ENCODE results near the gene TRMO. TPM values are rescaled to one million over a fixed set of nuclear protein-coding genes. Genes with fewer than 3 reads are reported as not detected.

Gene TRMO
- total RNA-seq, 1 donor from 2014 or later = 18.3 TPM

- no peaks in the 10 kb centered on the region for H3K9me3 ChIP-seq (ENCODE audit: control insufficient read depth in 3 of 3, low read length in 3 of 3)
- peaks cover 78 to 88% (median 87%) of the 10 kb centered on the region in 3 donors for H3K27me3 ChIP-seq (ENCODE audit: control insufficient read depth in 3 of 3, insufficient read depth in 3 of 3, low read length in 3 of 3)
- H3K4me1 ChIP-seq (ENCODE audit: control insufficient read depth in 3 of 3, insufficient read depth in 3 of 3, low read length in 3 of 3) = peaks cover 3 to 11% (median 6%) of the 10 kb centered on the region in 3 donors
- no peak overlapping the region for H3K9ac ChIP-seq (ENCODE audit: low read depth in 1 of 3, low read length in 3 of 3)
- peak overlapping the region in 1 of 3 donors; percentile 7 for H3K4me3 ChIP-seq (ENCODE audit: low read length in 3 of 3)
- H3K27ac ChIP-seq (ENCODE audit: low read depth, low read length) = no peak overlapping the region
- H3K36me3 ChIP-seq (ENCODE audit: control insufficient read depth in 3 of 3, insufficient read depth in 3 of 3, low read length in 3 of 3) = no peaks in the 10 kb centered on the region
Observed at GRCh38 chr9:97857606-97858392, 64.5 kb downstream of the TRMO start.

GRCh38 chr9:97856857-97857605 lies 65.3 kb downstream of the TRMO start:
- no peaks in the 10 kb centered on the region for H3K9me3 ChIP-seq (ENCODE audit: control insufficient read depth in 3 of 3, low read length in 3 of 3)
- H3K27ac ChIP-seq (ENCODE audit: low read depth, low read length) = no peak overlapping the region
- H3K4me3 ChIP-seq (ENCODE audit: low read length in 3 of 3) = no peak overlapping the region
- no peak overlapping the region for H3K9ac ChIP-seq (ENCODE audit: low read depth in 1 of 3, low read length in 3 of 3)
- no peaks in the 10 kb centered on the region for H3K36me3 ChIP-seq (ENCODE audit: control insufficient read depth in 3 of 3, insufficient read depth in 3 of 3, low read length in 3 of 3)
- peaks cover 7 to 13% (median 12%) of the 10 kb centered on the region in 3 donors for H3K4me1 ChIP-seq (ENCODE audit: control insufficient read depth in 3 of 3, insufficient read depth in 3 of 3, low read length in 3 of 3)
- H3K27me3 ChIP-seq (ENCODE audit: control insufficient read depth in 3 of 3, insufficient read depth in 3 of 3, low read length in 3 of 3) = peaks cover 84 to 95% (median 93%) of the 10 kb centered on the region in 3 donors

GRCh38 chr9:97855899-97856298 lies 66.4 kb downstream of the TRMO start:
- H3K27ac ChIP-seq (ENCODE audit: low read depth, low read length) = no peak overlapping the region
- H3K9ac ChIP-seq (ENCODE audit: low read depth in 1 of 3, low read length in 3 of 3) = no peak overlapping the region
- H3K9me3 ChIP-seq (ENCODE audit: control insufficient read depth in 3 of 3, low read length in 3 of 3) = no peaks in the 10 kb centered on the region
- no peak overlapping the region for H3K4me3 ChIP-seq (ENCODE audit: low read length in 3 of 3)
- peaks cover 86 to 99% (median 95%) of the 10 kb centered on the region in 3 donors for H3K27me3 ChIP-seq (ENCODE audit: control insufficient read depth in 3 of 3, insufficient read depth in 3 of 3, low read length in 3 of 3)
- no peaks in the 10 kb centered on the region for H3K36me3 ChIP-seq (ENCODE audit: control insufficient read depth in 3 of 3, insufficient read depth in 3 of 3, low read length in 3 of 3)
- peaks cover 10 to 16% (median 12%) of the 10 kb centered on the region in 3 donors for H3K4me1 ChIP-seq (ENCODE audit: control insufficient read depth in 3 of 3, insufficient read depth in 3 of 3, low read length in 3 of 3)

GRCh38 chr9:97855486-97855875 lies 66.8 kb downstream of the TRMO start:
- H3K36me3 ChIP-seq (ENCODE audit: control insufficient read depth in 3 of 3, insufficient read depth in 3 of 3, low read length in 3 of 3) = no peaks in the 10 kb centered on the region
- no peak overlapping the region for H3K9ac ChIP-seq (ENCODE audit: low read depth in 1 of 3, low read length in 3 of 3)
- peaks cover 10 to 16% (median 12%) of the 10 kb centered on the region in 3 donors for H3K4me1 ChIP-seq (ENCODE audit: control insufficient read depth in 3 of 3, insufficient read depth in 3 of 3, low read length in 3 of 3)
- H3K27me3 ChIP-seq (ENCODE audit: control insufficient read depth in 3 of 3, insufficient read depth in 3 of 3, low read length in 3 of 3) = peaks cover 86 to 98% (median 94%) of the 10 kb centered on the region in 3 donors
- H3K9me3 ChIP-seq (ENCODE audit: control insufficient read depth in 3 of 3, low read length in 3 of 3) = no peaks in the 10 kb centered on the region
- no peak overlapping the region for H3K27ac ChIP-seq (ENCODE audit: low read depth, low read length)
- H3K4me3 ChIP-seq (ENCODE audit: low read length in 3 of 3) = no peak overlapping the region

- H3K9me3 ChIP-seq (ENCODE audit: control insufficient read depth in 3 of 3, low read length in 3 of 3) = no peaks in the 10 kb centered on the region
- H3K27ac ChIP-seq (ENCODE audit: low read depth, low read length) = no peak overlapping the region
- H3K27me3 ChIP-seq (ENCODE audit: control insufficient read depth in 3 of 3, insufficient read depth in 3 of 3, low read length in 3 of 3) = peaks cover 86 to 98% (median 93%) of the 10 kb centered on the region in 3 donors
- H3K4me3 ChIP-seq (ENCODE audit: low read length in 3 of 3) = no peak overlapping the region
- no peaks in the 10 kb centered on the region for H3K36me3 ChIP-seq (ENCODE audit: control insufficient read depth in 3 of 3, insufficient read depth in 3 of 3, low read length in 3 of 3)
- H3K9ac ChIP-seq (ENCODE audit: low read depth in 1 of 3, low read length in 3 of 3) = no peak overlapping the region
- peaks cover 10 to 16% (median 12%) of the 10 kb centered on the region in 3 donors for H3K4me1 ChIP-seq (ENCODE audit: control insufficient read depth in 3 of 3, insufficient read depth in 3 of 3, low read length in 3 of 3)
Observed at GRCh38 chr9:97854696-97855485, 67.4 kb downstream of the TRMO start.

Small RNA genes lying within 50 kb of the gene (small RNA-seq; reads per million reads assigned to genes)
- gene RF00019 = not detected

Other genes starting within 250 kb of the TRMO start
- 8.9 TPM for gene XPA, start 225.2 kb downstream of the TRMO start, total RNA-seq
- gene FOXE1, start 69.3 kb downstream of the TRMO start, total RNA-seq = not detected
- 7.3 TPM for gene HEMGN, start 15.7 kb upstream of the TRMO start, total RNA-seq
- gene ANP32B, start 60.8 kb upstream of the TRMO start, total RNA-seq = 18.8 TPM
- gene NANS, start 134.2 kb upstream of the TRMO start, total RNA-seq = 32.4 TPM
- gene TRIM14, start 196.7 kb upstream of the TRMO start, total RNA-seq = 1.0 TPM

Data from skeletal muscle tissue (tissue), 5 donors.